Amygdala (tissue), 56 donors: ENCODE results near the gene ADK.
A peak's percentile ranks its signal among the peaks of the same experiment; 100 is the strongest.
"Not testable (repeated sequence)": the region's sequence is repeated elsewhere in the genome, so short reads cannot be mapped to it uniquely, and the experiment has no call there.

ENCODE experiments used
- DNase-seq, 56 donors: peaks; one replicate each; lab custom pipeline; 2025; lab: John Stamatoyannopoulos, UW

The ADK gene

GRCh38 chr10:74150990-74151878 lies at the start of gene ADK:
TSS of gene ADK (plus strand) at chr10:74151221. CDS start at chr10:74151279, 58 bp downstream.
- DNase-seq = peak; percentile 82 to 100 (median 97)

GRCh38 chr10:74103560-74104258 lies 47.3 kb upstream of the ADK start:
- DNase-seq = peak in 7 of 56 donors; percentile 7 to 23 (median 11)

GRCh38 chr10:74104480-74104879 lies 46.5 kb upstream of the ADK start:
- DNase-seq = peak in 3 of 56 donors; percentile 17 to 29 (median 17)

- DNase-seq = peak in 6 of 56 donors; percentile 8 to 15 (median 12)
Measured at GRCh38 chr10:74104996-74105395, 46.0 kb upstream of the ADK start.

GRCh38 chr10:74107391-74107790 lies 43.6 kb upstream of the ADK start:
- DNase-seq = no peak

GRCh38 chr10:74109452-74109851 lies 41.6 kb upstream of the ADK start:
- no peak for DNase-seq

- DNase-seq = no peak
Measured at GRCh38 chr10:74110120-74110519, 40.9 kb upstream of the ADK start.

GRCh38 chr10:74111799-74112198 lies 39.2 kb upstream of the ADK start:
- DNase-seq = no peak

GRCh38 chr10:74113546-74113945 lies 37.5 kb upstream of the ADK start:
- no peak for DNase-seq

GRCh38 chr10:74114041-74114448 lies 37.0 kb upstream of the ADK start:
- DNase-seq = peak in 19 of 56 donors; percentile 6 to 40 (median 21)

GRCh38 chr10:74117738-74118137 lies 33.3 kb upstream of the ADK start:
- no peak for DNase-seq

GRCh38 chr10:74118804-74119203 lies 32.2 kb upstream of the ADK start:
- DNase-seq = no peak

- no peak for DNase-seq
Measured at GRCh38 chr10:74120911-74121310, 30.1 kb upstream of the ADK start.

- no peak for DNase-seq
Measured at GRCh38 chr10:74121368-74121767, 29.7 kb upstream of the ADK start.

- no peak for DNase-seq
Measured at GRCh38 chr10:74122060-74122459, 29.0 kb upstream of the ADK start.

GRCh38 chr10:74123081-74123480 lies 27.9 kb upstream of the ADK start:
- no peak for DNase-seq

- DNase-seq = no peak
Measured at GRCh38 chr10:74133923-74134820, 16.8 kb upstream of the ADK start.

GRCh38 chr10:74135452-74135851 lies 15.6 kb upstream of the ADK start:
- DNase-seq = no peak

GRCh38 chr10:74137992-74138391 lies 13.0 kb upstream of the ADK start:
- DNase-seq = no peak

GRCh38 chr10:74138596-74138995 lies 12.4 kb upstream of the ADK start:
- not testable (repeated sequence) for DNase-seq

GRCh38 chr10:74139981-74140380 lies 11.0 kb upstream of the ADK start:
- no peak for DNase-seq
